K562 treated with DMSO at 1 percent for 24 hours (cell line): ENCODE measurements around the gene RUVBL2. TPM values are rescaled to one million over a fixed set of nuclear protein-coding genes. Genes with fewer than 3 reads are reported as not detected.

Experiments
- total RNA-seq: library from RNA; unstranded; fragments of 300-600 nt; gene quantifications from 2 replicates; pipeline ENCODE4 v1.2.3, GENCODE V29; 2022; ENCODE audit warnings: low read depth; ENCODE audit not compliant: insufficient read depth

RUVBL2 gene
- total RNA-seq, result 295 and 316 TPM in 2 replicates

GRCh38 chr19:48993175-48994034 is at the start of gene RUVBL2, which contains the start of gene GYS1:
RUVBL2 (plus strand) TSS chr19:48993887; CDS start chr19:48993912, 25 bp downstream.
GYS1 (minus strand) TSS chr19:48993309; CDS start chr19:48993112, 197 bp downstream.

GRCh38 chr19:48954595-48955307 is 38.9 kb upstream of the RUVBL2 start, which contains the start of gene BAX:
BAX (plus strand) TSS chr19:48954875; CDS start chr19:48954929, 54 bp downstream.

GRCh38 chr19:48965040-48965805 is 28.5 kb upstream of the RUVBL2 start, which contains the start of gene FTL:
FTL (plus strand) TSS chr19:48965309; CDS start chr19:48965508, 199 bp downstream.

GRCh38 chr19:49017041-49017665 is 23.5 kb downstream of the RUVBL2 start, which contains the start of gene LHB:
LHB (minus strand) TSS chr19:49017091; CDS start chr19:49017081, 10 bp downstream.

GRCh38 chr19:49024233-49024632 is 30.5 kb downstream of the RUVBL2 start, which contains the start of gene CGB3:
CGB3 (minus strand) TSS chr19:49024333; CDS start chr19:49023971, 362 bp downstream.

GRCh38 chr19:49031642-49032301 is 38.1 kb downstream of the RUVBL2 start, which contains the start of gene CGB2:
CGB2 (plus strand) TSS chr19:49031890; CDS start chr19:49032096, 206 bp downstream.

GRCh38 chr19:49036815-49037214 is 43.1 kb downstream of the RUVBL2 start, which contains the start of gene CGB1:
CGB1 (minus strand) TSS chr19:49036895; CDS start chr19:49036711, 184 bp downstream.

GRCh38 chr19:49043548-49043947 is 49.9 kb downstream of the RUVBL2 start, which contains the start of gene CGB5:
CGB5 (plus strand) TSS chr19:49043848; CDS start chr19:49044210, 362 bp downstream.

GRCh38 chr19:49049011-49049410 is 55.3 kb downstream of the RUVBL2 start, which contains the start of gene CGB8:
CGB8 (minus strand) TSS chr19:49049111; CDS start chr19:49048739, 372 bp downstream.

GRCh38 chr19:49057636-49058234 is 64.0 kb downstream of the RUVBL2 start, which contains the start of gene CGB7:
CGB7 (minus strand) TSS chr19:49057749; CDS start chr19:49055375, 2,374 bp downstream.

GRCh38 chr19:49064768-49065611 is 71.3 kb downstream of the RUVBL2 start, which contains the start of gene NTF4:
NTF4 (minus strand) TSS chr19:49064818; CDS start chr19:49061997, 2,821 bp downstream.

Other genes with a start within 250 kb of the RUVBL2 start
- gene IZUMO1, start 247.0 kb upstream of the RUVBL2 start, total RNA-seq, result 0.65 TPM in 1 of 2 replicates, not detected in the other
- gene FUT1, start 241.2 kb upstream of the RUVBL2 start, total RNA-seq, result 8.7 and 9.8 TPM in 2 replicates
- gene FGF21, start 238.4 kb upstream of the RUVBL2 start, total RNA-seq, result 0.72 TPM in 1 of 2 replicates, not detected in the other
- gene BCAT2, start 182.9 kb upstream of the RUVBL2 start, total RNA-seq, result 77.3 and 83.0 TPM in 2 replicates
- gene HSD17B14, start 157.4 kb upstream of the RUVBL2 start, total RNA-seq, result 1.1 TPM in 1 of 2 replicates, not detected in the other
- gene PLEKHA4, start 125.3 kb upstream of the RUVBL2 start, total RNA-seq, result 49.1 and 54.5 TPM in 2 replicates
- 88.6 and 88.9 TPM in 2 replicates for gene PPP1R15A, start 121.5 kb upstream of the RUVBL2 start, total RNA-seq
- 0.88 and 3.5 TPM in 2 replicates for gene TULP2, start 95.1 kb upstream of the RUVBL2 start, total RNA-seq
- gene NUCB1, start 93.6 kb upstream of the RUVBL2 start, total RNA-seq, result 445 and 480 TPM in 2 replicates
- gene DHDH, start 60.2 kb upstream of the RUVBL2 start, total RNA-seq, result 4.8 and 5.0 TPM in 2 replicates
- gene BAX, start 39.0 kb upstream of the RUVBL2 start, total RNA-seq, result 136 and 153 TPM in 2 replicates
- 7,562 and 7,983 TPM in 2 replicates for gene FTL, start 28.6 kb upstream of the RUVBL2 start, total RNA-seq
- 26.8 and 34.3 TPM in 2 replicates for gene GYS1, start 578 bp upstream of the RUVBL2 start, total RNA-seq
- gene LHB, start 23.2 kb downstream of the RUVBL2 start, total RNA-seq, result not detected in 2 replicates
- gene CGB3, start 30.4 kb downstream of the RUVBL2 start, total RNA-seq, result not detected in 2 replicates
- gene CGB2, start 38.0 kb downstream of the RUVBL2 start, total RNA-seq, result 4.8 and 8.7 TPM in 2 replicates
- gene CGB1, start 43.0 kb downstream of the RUVBL2 start, total RNA-seq, result not detected in 2 replicates
- not detected in 2 replicates for gene CGB5, start 50.0 kb downstream of the RUVBL2 start, total RNA-seq
- gene CGB8, start 55.2 kb downstream of the RUVBL2 start, total RNA-seq, result not detected in 2 replicates
- gene CGB7, start 63.9 kb downstream of the RUVBL2 start, total RNA-seq, result not detected in 2 replicates
- not detected in 2 replicates for gene NTF4, start 70.9 kb downstream of the RUVBL2 start, total RNA-seq
- gene KCNA7, start 78.8 kb downstream of the RUVBL2 start, total RNA-seq, result not detected in 2 replicates
- gene SNRNP70, start 91.6 kb downstream of the RUVBL2 start, total RNA-seq, result 219 and 229 TPM in 2 replicates
- 16.2 and 19.1 TPM in 2 replicates for gene LIN7B, start 120.5 kb downstream of the RUVBL2 start, total RNA-seq
- gene C19orf73, start 125.3 kb downstream of the RUVBL2 start, total RNA-seq, result 1.3 and 2.4 TPM in 2 replicates
- 14.2 and 15.9 TPM in 2 replicates for gene PPFIA3, start 125.7 kb downstream of the RUVBL2 start, total RNA-seq
- gene HRC, start 161.5 kb downstream of the RUVBL2 start, total RNA-seq, result 9.9 and 12.2 TPM in 2 replicates
- 20.5 and 23.4 TPM in 2 replicates for gene TRPM4, start 163.9 kb downstream of the RUVBL2 start, total RNA-seq